Trophoblast cell (in vitro differentiated cells and primary cell): ENCODE results near the gene TNKS2.

Experiments
- DNase-seq, 2 donors: peaks; one replicate each; pipeline ENCODE4 v3.0.0-alpha.2; 2016
- H2AFZ ChIP-seq: 2 replicates; pipeline ENCODE4 v1.6.1; 2013; ENCODE audit warnings: low read length, moderate library complexity, mild to moderate bottlenecking; ENCODE audit not compliant: insufficient read depth, poor library complexity
- H2AK5ac ChIP-seq: 2 replicates; pipeline ENCODE4 v1.6.1; 2013; ENCODE audit warnings: mild to moderate bottlenecking, low read length
- H2BK120ac ChIP-seq: 2 replicates; pipeline ENCODE4 v1.6.1; 2013; ENCODE audit warnings: low read length, mild to moderate bottlenecking, moderate library complexity; ENCODE audit not compliant: insufficient read depth, poor library complexity
- H2BK12ac ChIP-seq: 2 replicates; pipeline ENCODE4 v1.6.1; 2013; ENCODE audit warnings: mild to moderate bottlenecking, low read length, moderate library complexity
- H2BK5ac ChIP-seq: 2 replicates; pipeline ENCODE4 v1.6.1; 2013; ENCODE audit warnings: low read length, low read depth, moderate library complexity, mild to moderate bottlenecking; ENCODE audit not compliant: poor library complexity
- H3K14ac ChIP-seq: 2 replicates; pipeline ENCODE4 v1.6.1; 2013; ENCODE audit warnings: mild to moderate bottlenecking, low read length
- H3K18ac ChIP-seq: 2 replicates; pipeline ENCODE4 v1.6.1; 2013; ENCODE audit warnings: mild to moderate bottlenecking, low read length
- H3K23ac ChIP-seq: 2 replicates; pipeline ENCODE4 v1.6.1; 2013; ENCODE audit warnings: low read length
- H3K27ac ChIP-seq: 2 replicates; pipeline ENCODE4 v1.5.1; 2013; ENCODE audit warnings: low read depth, mild to moderate bottlenecking, inconsistent platforms, low read length, moderate library complexity
- H3K27me3 ChIP-seq: 2 replicates; pipeline ENCODE4 v1.6.1; 2013; ENCODE audit warnings: inconsistent platforms, mild to moderate bottlenecking, low read length, moderate library complexity; ENCODE audit not compliant: insufficient read depth
- H3K36me3 ChIP-seq, 2 experiments: 1 replicate in 1 of 2; 2 replicates in 1 of 2; pipeline ENCODE4 v1.6.1; 2013; ENCODE audit warnings: low read length in 2 of 2, mild to moderate bottlenecking in 2 of 2, moderate library complexity in 1 of 2; ENCODE audit not compliant: insufficient read depth in 2 of 2, control insufficient read depth in 1 of 2
- H3K4ac ChIP-seq: 2 replicates; pipeline ENCODE4 v1.6.1; 2013; ENCODE audit warnings: low read depth, mild to moderate bottlenecking, low read length, moderate library complexity
- H3K4me1 ChIP-seq, 2 experiments: 1 replicate in 1 of 2; 2 replicates in 1 of 2; pipeline ENCODE4 v1.6.1; 2013; ENCODE audit warnings: low read length in 2 of 2, mild to moderate bottlenecking in 2 of 2, moderate library complexity in 1 of 2; ENCODE audit not compliant: insufficient read depth in 2 of 2, control insufficient read depth in 1 of 2
- H3K4me2 ChIP-seq: 2 replicates; pipeline ENCODE4 v1.6.1; 2013; ENCODE audit warnings: inconsistent platforms, mild to moderate bottlenecking, low read length, moderate library complexity
- H3K4me3 ChIP-seq: 2 replicates; pipeline ENCODE4 v1.5.1; 2013; ENCODE audit warnings: mild to moderate bottlenecking, low read depth, low read length, inconsistent platforms
- H3K79me1 ChIP-seq: one replicate; pipeline ENCODE4 v1.6.1; 2013; ENCODE audit warnings: low read length
- H3K79me2 ChIP-seq: 2 replicates; pipeline ENCODE4 v1.6.1; 2013; ENCODE audit warnings: low read length, mild to moderate bottlenecking; ENCODE audit not compliant: control insufficient read depth, insufficient read depth, poor library complexity
- H3K9ac ChIP-seq: 2 replicates; pipeline ENCODE4 v1.6.1; 2013; ENCODE audit warnings: mild to moderate bottlenecking, low read length
- H3K9me3 ChIP-seq: 2 replicates; pipeline ENCODE4 v1.6.1; 2013; ENCODE audit warnings: low read depth, mild to moderate bottlenecking, control low read depth, inconsistent platforms, low read length; ENCODE audit not compliant: insufficient read depth
- H4K12ac ChIP-seq: 2 replicates; pipeline ENCODE4 v1.6.1; 2013; ENCODE audit warnings: low read depth, mild to moderate bottlenecking, low read length, moderate library complexity
- H4K8ac ChIP-seq: 2 replicates; pipeline ENCODE4 v1.6.1; 2013; ENCODE audit warnings: low read depth, mild to moderate bottlenecking, low read length, moderate library complexity
- H4K91ac ChIP-seq: one replicate; pipeline ENCODE4 v1.6.1; 2013; ENCODE audit warnings: low read depth, mild to moderate bottlenecking, low read length, moderate library complexity
- WGBS: extraction: QIAGEN DNeasy Blood & Tissue Kit; methylation state at CpG from one replicate; pipeline ENCODE4 v1.1.7; 2013; ENCODE audit warnings: missing lambda C conversion rate; ENCODE audit not compliant: insufficient read length, insufficient coverage; ENCODE audit errors: extremely low coverage; 5-methylcytosine and 5-hydroxymethylcytosine counted together

TNKS2 gene

GRCh38 chr10:91883549-91884444, 85.6 kb downstream of the TNKS2 start:
- peak; percentile 21 to 74 for DNase-seq
- Histone ChIP-seq H3K9me3 (no peaks in the 10 kb centered on the region), H4K12ac (no peak overlapping the region), H4K8ac (peak overlapping the region; percentile 24), H3K79me2 (no peaks in the 10 kb centered on the region), H3K4me1 (peaks cover 5 to 18% of the 10 kb centered on the region in 2 experiments), H3K4me3 (no peak overlapping the region), H2BK5ac (peak overlapping the region; percentile 4), H2BK120ac (no peak overlapping the region), H3K27ac (peak overlapping the region; percentile 5), H3K9ac (no peak overlapping the region), H3K23ac (no peak overlapping the region), H2BK12ac (peak overlapping the region; percentile 93), H3K4ac (no peak overlapping the region), H3K79me1 (peaks cover 7% of the 10 kb centered on the region), H3K4me2 (peak overlapping the region; percentile 16), H3K18ac (no peak overlapping the region), H3K27me3 (no peaks in the 10 kb centered on the region), H3K14ac (no peak overlapping the region), H2AFZ (peak overlapping the region; percentile 3), H2AK5ac (no peak overlapping the region), H3K36me3 (no peaks in the 10 kb centered on the region), H4K91ac (peak overlapping the region; percentile 41)
- WGBS = no CpG with 5 or more reads among the region's 20 CpGs

GRCh38 chr10:91884536-91884935, 86.3 kb downstream of the TNKS2 start:
- H3K4me1 ChIP-seq = peaks cover 5 to 18% of the 10 kb centered on the region in 2 experiments
- no peaks in the 10 kb centered on the region for H3K27me3 ChIP-seq
- H2AFZ ChIP-seq = no peak overlapping the region
- H2BK12ac ChIP-seq = peak overlapping the region; percentile 93
- peak overlapping the region; percentile 30 for H4K91ac ChIP-seq
- no CpG with 5 or more reads among the region's 1 CpG for WGBS
- DNase-seq = no peak
- H3K36me3 ChIP-seq = no peaks in the 10 kb centered on the region
- H2BK120ac ChIP-seq = no peak overlapping the region
- no peak overlapping the region for H3K4me2 ChIP-seq
- H3K14ac ChIP-seq = no peak overlapping the region
- H3K9ac ChIP-seq = no peak overlapping the region
- H3K79me1 ChIP-seq = peaks cover 7% of the 10 kb centered on the region
- no peaks in the 10 kb centered on the region for H3K79me2 ChIP-seq
- no peak overlapping the region for H3K23ac ChIP-seq
- H2BK5ac ChIP-seq = no peak overlapping the region
- no peak overlapping the region for H4K8ac ChIP-seq
- H3K27ac ChIP-seq = no peak overlapping the region
- no peak overlapping the region for H3K4ac ChIP-seq
- H3K4me3 ChIP-seq = no peak overlapping the region
- H2AK5ac ChIP-seq = no peak overlapping the region
- no peaks in the 10 kb centered on the region for H3K9me3 ChIP-seq
- no peak overlapping the region for H4K12ac ChIP-seq
- H3K18ac ChIP-seq = no peak overlapping the region

GRCh38 chr10:91885362-91886079, 87.3 kb downstream of the TNKS2 start:
- no peaks in the 10 kb centered on the region for H3K79me2 ChIP-seq
- H3K4me3 ChIP-seq = no peak overlapping the region
- no peak for DNase-seq
- peak overlapping the region; percentile 30 for H2BK120ac ChIP-seq
- no peak overlapping the region for H3K27ac ChIP-seq
- no peak overlapping the region for H3K4ac ChIP-seq
- peak overlapping the region; percentile 68 for H2BK12ac ChIP-seq
- no peak overlapping the region for H4K8ac ChIP-seq
- no peaks in the 10 kb centered on the region for H3K36me3 ChIP-seq
- no CpG with 5 or more reads among the region's 9 CpGs for WGBS
- peaks cover 5 to 18% of the 10 kb centered on the region in 2 experiments for H3K4me1 ChIP-seq
- H4K12ac ChIP-seq = no peak overlapping the region
- H3K14ac ChIP-seq = no peak overlapping the region
- H2BK5ac ChIP-seq = no peak overlapping the region
- no peak overlapping the region for H2AFZ ChIP-seq
- H3K79me1 ChIP-seq = peaks cover 7% of the 10 kb centered on the region
- H2AK5ac ChIP-seq = no peak overlapping the region
- no peaks in the 10 kb centered on the region for H3K9me3 ChIP-seq
- H4K91ac ChIP-seq = peak overlapping the region; percentile 32
- H3K9ac ChIP-seq = no peak overlapping the region
- H3K23ac ChIP-seq = no peak overlapping the region
- no peaks in the 10 kb centered on the region for H3K27me3 ChIP-seq
- no peak overlapping the region for H3K4me2 ChIP-seq
- H3K18ac ChIP-seq = no peak overlapping the region

GRCh38 chr10:91886954-91887271, 88.7 kb downstream of the TNKS2 start:
- Histone ChIP-seq H2BK5ac (peak overlapping the region; percentile 57), H4K8ac (peak overlapping the region; percentile 26), H3K36me3 (no peaks in the 10 kb centered on the region), H2AK5ac (no peak overlapping the region), H3K9me3 (no peaks in the 10 kb centered on the region), H4K91ac (peak overlapping the region; percentile 50), H3K4me2 (peak overlapping the region; percentile 78), H3K27me3 (no peaks in the 10 kb centered on the region), H3K4me1 (peaks cover 5 to 15% of the 10 kb centered on the region in 2 experiments), H3K79me2 (no peaks in the 10 kb centered on the region), H3K4me3 (no peak overlapping the region), H3K23ac (no peak overlapping the region), H3K18ac (no peak overlapping the region), H3K14ac (no peak overlapping the region), H4K12ac (no peak overlapping the region), H2BK12ac (no peak overlapping the region), H2AFZ (no peak overlapping the region), H3K9ac (no peak overlapping the region), H3K27ac (peak overlapping the region; percentile 70), H3K79me1 (peaks cover 9% of the 10 kb centered on the region), H3K4ac (no peak overlapping the region), H2BK120ac (no peak overlapping the region)
- WGBS = no CpG with 5 or more reads among the region's 6 CpGs
- DNase-seq = no peak
